H9 (cell line): ENCODE measurements around the gene SPTBN1. TPM values are rescaled to one million over a fixed set of nuclear protein-coding genes. Genes with fewer than 3 reads are reported as not detected.

Experiments
- DNase-seq: peaks from one replicate; pipeline ENCODE4 v3.0.0-alpha.2; 2017
- H2AFZ ChIP-seq: one replicate; pipeline ENCODE4 v1.6.1; 2013; ENCODE audit warnings: mild to moderate bottlenecking, low read length, control low read depth, moderate library complexity
- H2AK5ac ChIP-seq: 2 replicates; pipeline ENCODE4 v1.6.1; 2013; ENCODE audit warnings: low read length, control low read depth, mixed read lengths; ENCODE audit not compliant: insufficient read length
- H2BK120ac ChIP-seq: one replicate; pipeline ENCODE4 v1.6.1; 2013; ENCODE audit warnings: low read depth, mild to moderate bottlenecking, low read length, control low read depth, inconsistent platforms; ENCODE audit not compliant: poor library complexity, severe bottlenecking
- H2BK12ac ChIP-seq: 2 replicates; pipeline ENCODE4 v1.6.1; 2013; ENCODE audit warnings: low read length, control low read depth, mixed read lengths, low read depth; ENCODE audit not compliant: insufficient read length
- H2BK15ac ChIP-seq: 2 replicates; pipeline ENCODE4 v1.6.1; 2013; ENCODE audit warnings: low read depth, low read length, control low read depth
- H2BK20ac ChIP-seq: one replicate; pipeline ENCODE4 v1.6.1; 2013; ENCODE audit warnings: low read depth, mild to moderate bottlenecking, low read length, control low read depth, inconsistent platforms; ENCODE audit not compliant: poor library complexity, severe bottlenecking
- H2BK5ac ChIP-seq: 2 replicates; pipeline ENCODE4 v1.6.1; 2013; ENCODE audit warnings: low read length, control low read depth, mixed read lengths; ENCODE audit not compliant: insufficient read length
- H3K14ac ChIP-seq: 2 replicates; pipeline ENCODE4 v1.6.1; 2013; ENCODE audit warnings: low read length, control low read depth; ENCODE audit not compliant: insufficient read depth
- H3K18ac ChIP-seq: 2 replicates; pipeline ENCODE4 v1.6.1; 2013; ENCODE audit warnings: low read depth, mild to moderate bottlenecking, mixed read lengths, low read length, control low read depth; ENCODE audit not compliant: insufficient read length
- H3K23ac ChIP-seq: 2 replicates; pipeline ENCODE4 v1.6.1; 2013; ENCODE audit warnings: low read length, control low read depth, mixed read lengths, low read depth; ENCODE audit not compliant: insufficient read length
- H3K23me2 ChIP-seq: 2 replicates; pipeline ENCODE4 v1.6.1; 2013; ENCODE audit warnings: low read depth, mild to moderate bottlenecking, mixed read lengths, low read length, control low read depth; ENCODE audit not compliant: insufficient read length, poor library complexity, severe bottlenecking
- H3K27ac ChIP-seq: 2 replicates; pipeline ENCODE4 v1.5.1; 2013; ENCODE audit warnings: low read length, control low read depth, mixed read lengths, low read depth; ENCODE audit not compliant: insufficient read length
- H3K27me3 ChIP-seq: 2 replicates; pipeline ENCODE4 v1.6.1; 2013; ENCODE audit warnings: low read length, control low read depth, inconsistent platforms; ENCODE audit not compliant: insufficient read depth
- H3K4ac ChIP-seq: 2 replicates; pipeline ENCODE4 v1.6.1; 2013; ENCODE audit warnings: low read depth, mild to moderate bottlenecking, control low read depth, inconsistent platforms, low read length, moderate library complexity
- H3K4me1 ChIP-seq: 2 replicates; pipeline ENCODE4 v1.6.1; 2013; ENCODE audit warnings: low read length, control low read depth, inconsistent platforms; ENCODE audit not compliant: insufficient read depth
- H3K4me2 ChIP-seq: 2 replicates; pipeline ENCODE4 v1.6.1; 2013; ENCODE audit warnings: low read length, control low read depth, mixed read lengths; ENCODE audit not compliant: insufficient read length, insufficient read depth
- H3K56ac ChIP-seq: 2 replicates; pipeline ENCODE4 v1.6.1; 2013; ENCODE audit warnings: low read depth, mild to moderate bottlenecking, mixed read lengths, low read length, control low read depth; ENCODE audit not compliant: insufficient read length
- H3K79me1 ChIP-seq: 2 replicates; pipeline ENCODE4 v1.6.1; 2013; ENCODE audit warnings: low read depth, mild to moderate bottlenecking, moderate library complexity, low read length, control low read depth, inconsistent platforms; ENCODE audit not compliant: insufficient read depth, poor library complexity, severe bottlenecking
- H3K79me2 ChIP-seq: 2 replicates; pipeline ENCODE4 v1.6.1; 2013; ENCODE audit warnings: low read length, control low read depth, inconsistent platforms; ENCODE audit not compliant: insufficient read depth
- H3K9ac ChIP-seq: 2 replicates; pipeline ENCODE4 v1.6.1; 2013; ENCODE audit warnings: low read length, control low read depth, mixed read lengths; ENCODE audit not compliant: insufficient read length; ENCODE audit errors: extremely low read depth
- H3K9me3 ChIP-seq: one replicate; pipeline ENCODE4 v1.6.1; 2013; ENCODE audit warnings: low read depth, low read length, inconsistent platforms; ENCODE audit not compliant: control insufficient read depth
- H3T11ph ChIP-seq: one replicate; pipeline ENCODE4 v1.6.1; 2013; ENCODE audit warnings: mild to moderate bottlenecking, low read length, control low read depth, inconsistent platforms
- H4K20me1 ChIP-seq: one replicate; pipeline ENCODE4 v1.6.1; 2013; ENCODE audit not compliant: control insufficient read depth, insufficient read length, insufficient read depth
- H4K5ac ChIP-seq: 2 replicates; pipeline ENCODE4 v1.6.1; 2013; ENCODE audit warnings: low read depth, mild to moderate bottlenecking, mixed read lengths, low read length, control low read depth; ENCODE audit not compliant: insufficient read length
- H4K8ac ChIP-seq: replicated peaks from 2 replicates; pipeline ENCODE4 v1.6.1; 2013; ENCODE audit warnings: low read length, control low read depth, mixed read lengths, low read depth; ENCODE audit not compliant: insufficient read length
- H4K91ac ChIP-seq: 2 replicates; pipeline ENCODE4 v1.6.1; 2013; ENCODE audit warnings: low read depth, mild to moderate bottlenecking, moderate library complexity, mixed read lengths, low read length, control low read depth; ENCODE audit not compliant: insufficient read length
- H3K27ac Mint-ChIP-seq, 3 experiments: 2 replicates in 2 of 3; 3 replicates in 1 of 3; pipeline ENCODE4 v1.8.0; 2020 to 2021; ENCODE audit warnings: mixed read lengths in 3 of 3, mild to moderate bottlenecking in 1 of 3, moderate library complexity in 1 of 3
- H3K27me3 Mint-ChIP-seq: 2 replicates; pipeline ENCODE4 v1.8.0; 2021; ENCODE audit warnings: low read depth, mild to moderate bottlenecking, moderate library complexity, mixed read lengths
- H3K36me3 Mint-ChIP-seq, 3 experiments: 2 replicates in 2 of 3; 3 replicates in 1 of 3; pipeline ENCODE4 v1.8.0; 2020 to 2021; ENCODE audit warnings: low read depth in 3 of 3, mixed read lengths in 3 of 3; ENCODE audit not compliant: insufficient read depth in 1 of 3
- H3K4me1 Mint-ChIP-seq, 2 experiments: 2 replicates each; pipeline ENCODE4 v1.8.0; 2020; ENCODE audit warnings: mixed read lengths in 2 of 2
- H3K4me3 Mint-ChIP-seq, 2 experiments: 2 replicates in 1 of 2; 3 replicates in 1 of 2; pipeline ENCODE4 v1.8.0; 2020 to 2021; ENCODE audit warnings: mild to moderate bottlenecking in 2 of 2, mixed read lengths in 2 of 2, moderate library complexity in 1 of 2
- H3K9me3 Mint-ChIP-seq, 2 experiments: 2 replicates in 1 of 2; 3 replicates in 1 of 2; pipeline ENCODE4 v1.8.0; 2020; ENCODE audit warnings: mild to moderate bottlenecking in 2 of 2, mixed read lengths in 2 of 2, moderate library complexity in 1 of 2
- CTCF ChIP-seq: fragments of 200-600 bp; sonication (generic); conservative IDR thresholded peaks from 3 replicates; pipeline ENCODE4 v1.8.0; 2021; ENCODE audit warnings: antibody characterized with exemption, mild to moderate bottlenecking
- WGBS: extraction: QIAGEN DNeasy Blood & Tissue Kit; methylation state at CpG from one replicate; pipeline ENCODE4 v1.1.7; 2013; ENCODE audit warnings: missing lambda C conversion rate, low lambda C conversion rate, mixed read lengths; ENCODE audit not compliant: insufficient read length; ENCODE audit errors: extremely low coverage; 5-methylcytosine and 5-hydroxymethylcytosine counted together
- total RNA-seq: library from RNA; stranded (reverse); gene quantifications from 2 replicates; pipeline ENCODE4 v1.2.1, GENCODE V29; 2021

The SPTBN1 gene
- total RNA-seq, 1 experiment from 2014 or later: 164 TPM

GRCh38 chr2:54555318-54555837 lies 99.3 kb downstream of the SPTBN1 start:
- H3K18ac ChIP-seq: no peak overlapping the region
- no peak overlapping the region for H3K4me3 Mint-ChIP-seq

More at GRCh38 chr2:54555318-54555837, 99.3 kb downstream of the SPTBN1 start:
- Histone ChIP-seq H2BK120ac (no peak overlapping the region), H2BK12ac (no peak overlapping the region), H3K9ac (no peak overlapping the region), H3K56ac (no peak overlapping the region), H3K27ac (no peak overlapping the region), H4K91ac (no peak overlapping the region), H2BK20ac (no peak overlapping the region), H3K79me1 (no peaks in the 10 kb centered on the region), H2AK5ac (no peak overlapping the region), H2BK5ac (no peak overlapping the region), H2BK15ac (no peak overlapping the region), H3K4me1 (peaks cover 8% of the 10 kb centered on the region), H4K20me1 (no peaks in the 10 kb centered on the region), H3K9me3 (no peaks in the 10 kb centered on the region), H3K4me2 (no peak overlapping the region), H3T11ph (no peak overlapping the region), H3K79me2 (peaks cover 6% of the 10 kb centered on the region; the same call in 1 of the 2 replicates), H3K23me2 (peaks cover 9% of the 10 kb centered on the region), H3K14ac (no peak overlapping the region), H3K4ac (no peak overlapping the region), H4K8ac (no peak overlapping the region), H3K27me3 (no peaks in the 10 kb centered on the region), H3K23ac (no peak overlapping the region), H4K5ac (no peak overlapping the region), H2AFZ (no peak overlapping the region)
- WGBS: no CpG with 5 or more reads among the region's 3 CpGs
- no peaks in the 10 kb centered on the region; a peak in 1 of 5 replicates for H3K9me3 Mint-ChIP-seq
- no peak for TF ChIP-seq CTCF
- 0 out of 7 replicates have a peak overlapping the region, but pooled peaks of 1 of the 3 experiments have one; percentile 17 for H3K27ac Mint-ChIP-seq
- H3K27me3 Mint-ChIP-seq: no peaks in the 10 kb centered on the region; the same call in 1 of the 2 replicates
- peaks cover 0 to 4% (median 0%) of the 10 kb centered on the region in 3 experiments; a peak in 2 of 7 replicates for H3K36me3 Mint-ChIP-seq
- H3K4me1 Mint-ChIP-seq: peaks cover 32 to 35% of the 10 kb centered on the region in 2 experiments
- DNase-seq: no peak
